IPS-NIHi11 (cell line): Measurements from ENCODE around the gene MARCKS.
A peak's percentile ranks its signal among the peaks of the same experiment; 100 is the strongest.

Experiments used
- DNase-seq: peaks from one replicate; pipeline ENCODE4 v3.0.0; 2012; ENCODE audit warnings: mixed read lengths, low spot score

MARCKS gene

DNA sequence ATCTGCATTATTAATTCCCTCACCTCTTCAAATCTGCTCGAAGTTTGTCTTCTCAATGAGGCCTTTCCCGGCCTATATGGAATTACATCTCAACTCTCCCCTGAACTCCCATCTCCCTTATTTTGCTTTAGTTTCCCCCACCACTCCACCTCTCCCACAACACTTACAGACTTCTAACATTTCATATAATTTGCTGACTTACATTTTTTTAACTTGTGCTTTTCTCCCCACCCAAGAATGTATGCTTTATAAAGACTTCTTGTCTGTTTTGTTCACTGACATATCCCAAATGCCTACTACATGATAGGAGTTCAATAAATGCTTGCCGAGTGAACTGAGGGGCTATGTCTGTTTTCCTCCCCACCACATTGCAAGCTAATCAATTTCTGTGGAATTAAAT lies 3.9 kb upstream of the MARCKS start:
- no peak for DNase-seq

DNA sequence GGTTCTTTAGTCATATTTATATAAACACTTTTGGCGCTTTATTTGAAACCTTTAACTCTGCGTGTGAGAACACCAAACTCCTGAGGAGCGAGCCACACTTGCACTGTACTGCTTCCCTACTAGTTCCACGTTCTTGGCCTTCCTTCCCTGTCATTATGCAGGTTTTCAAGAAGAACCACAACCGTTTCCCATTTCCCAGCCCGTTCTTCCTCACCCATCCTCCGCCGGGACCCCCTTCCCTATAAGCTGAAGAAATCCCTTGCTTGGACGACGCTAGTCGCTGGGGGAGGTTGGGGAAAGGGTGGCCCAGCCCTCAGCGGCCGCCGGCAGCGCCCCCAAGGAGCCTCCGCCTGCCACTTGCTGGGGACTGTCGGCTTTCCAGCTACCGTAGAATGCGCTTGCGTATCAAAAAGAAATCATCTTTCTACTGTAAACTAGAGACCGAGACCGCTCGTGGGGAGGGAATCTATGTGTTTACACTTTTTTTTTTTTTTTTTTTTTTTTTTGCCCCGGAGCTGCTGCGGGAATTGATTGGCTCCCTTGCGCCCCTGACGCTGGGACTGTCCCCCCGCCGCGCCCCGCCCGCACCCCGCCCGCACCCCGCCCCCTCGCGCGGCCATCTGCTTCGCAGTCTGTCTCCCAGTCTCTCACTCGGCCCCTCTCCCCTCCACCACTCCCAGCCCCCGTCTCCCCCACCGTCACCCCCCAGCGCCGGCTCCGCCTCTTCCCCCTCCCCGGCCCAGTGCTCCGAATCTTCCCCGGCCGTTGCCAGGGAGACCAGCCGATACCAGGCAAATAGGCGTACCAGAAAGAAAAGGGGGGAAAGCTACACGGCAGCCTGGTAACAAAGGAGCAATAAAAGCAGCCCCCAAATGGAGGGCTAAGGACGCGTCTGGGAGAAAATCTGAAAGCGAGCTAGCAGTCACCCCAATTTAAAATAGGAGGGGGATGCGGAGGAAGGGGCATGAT lies 2.3 kb upstream of the MARCKS start:
- peak; percentile 78 for DNase-seq

DNA sequence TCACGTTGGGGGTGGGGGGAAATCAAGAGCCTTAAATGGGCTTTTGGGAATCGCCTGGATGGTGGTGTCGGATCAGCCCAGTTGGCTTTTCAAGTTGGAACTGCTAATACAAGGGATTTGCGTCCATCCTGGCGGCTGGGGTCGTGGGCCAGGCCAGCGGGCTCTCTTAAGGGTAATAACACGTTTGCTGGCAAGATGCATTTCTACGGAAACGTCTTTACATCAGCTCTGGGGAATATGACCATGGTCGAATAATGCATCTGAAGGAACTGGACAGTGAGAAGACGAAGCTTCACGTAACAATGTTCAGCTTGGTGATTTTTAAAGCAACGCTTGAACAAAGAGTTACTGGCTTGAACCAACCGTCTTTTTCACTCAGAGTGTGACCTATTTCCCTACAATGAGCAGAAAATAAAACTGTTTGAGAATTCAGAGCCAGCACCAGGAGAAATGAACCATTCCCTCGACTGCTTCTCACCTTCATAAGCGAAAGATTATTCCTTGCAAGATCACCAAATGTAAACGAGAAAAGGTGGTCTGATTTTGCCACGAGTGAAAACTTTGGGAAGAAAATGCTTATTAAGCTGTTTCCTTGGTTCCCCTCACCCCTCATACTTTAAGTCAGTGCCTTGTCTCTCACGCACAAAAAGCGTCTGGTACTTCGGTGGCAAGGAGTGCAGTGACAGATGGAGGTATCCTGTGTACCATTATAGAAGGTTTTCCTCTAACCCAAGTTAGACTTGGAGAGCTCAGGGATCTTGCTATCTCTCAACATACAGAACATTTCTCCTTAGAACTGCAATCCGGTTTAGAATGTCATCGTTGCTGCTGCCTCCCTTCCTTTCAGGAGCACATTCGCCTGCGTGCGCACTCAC lies 1.4 kb upstream of the MARCKS start:
- DNase-seq, result no peak

DNA sequence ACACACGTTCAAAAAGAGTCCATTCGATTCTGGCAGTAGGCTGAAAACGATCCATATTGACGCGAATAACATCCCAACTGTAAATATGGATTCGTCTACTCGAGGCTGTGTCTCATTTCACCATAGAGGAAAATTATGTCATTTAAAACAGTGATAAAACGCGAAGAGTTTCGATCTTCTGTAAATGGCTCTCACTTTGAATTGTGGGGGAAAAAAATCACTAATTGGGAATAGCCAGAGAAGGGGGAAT lies 845 bp upstream of the MARCKS start:
- no peak for DNase-seq

DNA sequence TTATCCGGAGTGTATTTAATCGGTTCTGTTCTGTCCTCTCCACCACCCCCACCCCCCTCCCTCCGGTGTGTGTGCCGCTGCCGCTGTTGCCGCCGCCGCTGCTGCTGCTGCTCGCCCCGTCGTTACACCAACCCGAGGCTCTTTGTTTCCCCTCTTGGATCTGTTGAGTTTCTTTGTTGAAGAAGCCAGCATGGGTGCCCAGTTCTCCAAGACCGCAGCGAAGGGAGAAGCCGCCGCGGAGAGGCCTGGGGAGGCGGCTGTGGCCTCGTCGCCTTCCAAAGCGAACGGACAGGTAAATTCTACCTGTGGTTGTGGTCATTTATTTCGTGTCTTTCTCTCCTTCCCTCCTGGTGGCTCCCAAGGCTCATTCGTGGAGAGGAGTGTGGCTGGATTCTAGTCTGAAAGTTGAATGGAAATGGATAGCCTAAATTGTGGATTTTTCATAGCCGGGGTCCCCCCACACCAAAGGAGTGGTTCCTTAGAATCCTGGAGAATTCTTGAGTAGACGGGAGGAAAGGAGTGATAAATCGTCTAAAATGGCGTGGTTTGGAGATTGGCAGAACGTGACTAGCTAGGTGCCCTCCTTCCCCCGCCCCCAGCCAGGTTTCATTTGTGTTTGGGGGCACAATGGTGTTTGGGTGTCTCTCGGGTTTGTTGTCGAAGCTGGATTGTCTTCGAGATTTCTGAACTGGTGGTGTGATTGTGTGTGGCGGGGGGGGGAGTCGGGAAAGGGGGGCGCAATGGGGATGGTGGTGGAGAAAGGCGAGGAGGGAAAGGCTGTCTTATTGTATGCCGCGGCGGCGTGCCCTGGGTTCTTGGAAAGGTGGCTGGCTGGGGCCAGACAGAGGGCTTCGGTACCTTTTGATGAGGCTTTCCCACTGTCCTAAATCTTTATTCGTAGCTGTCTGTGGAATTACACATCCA lies 673 bp downstream of the MARCKS start:
- DNase-seq, result peak; percentile 29

DNA sequence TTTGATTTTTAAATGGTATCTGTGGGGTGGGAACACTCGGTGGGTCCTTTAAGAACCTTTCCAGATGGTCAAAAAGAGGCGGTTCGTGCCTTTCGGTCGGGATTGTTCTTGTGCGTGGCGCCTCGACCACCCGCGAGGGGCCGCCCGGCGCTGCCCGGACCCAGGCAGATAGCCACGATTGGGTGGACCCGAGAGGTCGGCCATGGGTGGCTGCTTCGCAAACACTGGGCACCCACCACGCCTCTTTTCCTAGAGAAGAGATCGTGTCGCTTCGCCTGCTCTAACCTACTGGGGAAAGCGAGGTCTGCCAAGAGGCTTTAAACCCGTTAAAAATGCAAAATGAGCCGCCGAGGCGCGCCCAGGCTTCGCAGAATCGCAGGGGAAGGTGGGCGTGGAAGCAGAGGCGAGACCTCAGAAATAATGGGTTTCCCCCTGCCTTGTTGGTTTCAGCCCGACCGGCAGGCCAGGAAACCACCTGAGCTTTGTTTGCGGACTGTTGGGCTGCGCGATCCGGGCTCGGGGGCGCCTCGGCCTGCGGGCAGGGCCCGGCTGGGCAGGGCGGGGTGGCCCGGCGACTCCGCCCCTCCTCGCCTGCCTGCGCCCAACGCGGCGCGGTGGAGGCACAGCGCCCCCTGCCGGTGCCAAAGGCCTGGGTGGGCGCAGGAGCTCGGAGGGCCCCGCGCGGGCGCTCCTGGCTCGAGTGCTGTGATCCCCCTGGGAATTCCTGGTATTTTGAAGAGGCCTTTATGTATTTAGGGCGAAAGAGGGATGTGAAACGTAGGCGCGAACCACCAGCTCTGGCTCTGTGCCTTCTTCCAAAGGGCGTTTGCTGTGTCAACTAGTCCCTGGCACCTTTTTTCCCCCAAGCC lies 1.6 kb downstream of the MARCKS start:
- peak; percentile 94 for DNase-seq

DNA sequence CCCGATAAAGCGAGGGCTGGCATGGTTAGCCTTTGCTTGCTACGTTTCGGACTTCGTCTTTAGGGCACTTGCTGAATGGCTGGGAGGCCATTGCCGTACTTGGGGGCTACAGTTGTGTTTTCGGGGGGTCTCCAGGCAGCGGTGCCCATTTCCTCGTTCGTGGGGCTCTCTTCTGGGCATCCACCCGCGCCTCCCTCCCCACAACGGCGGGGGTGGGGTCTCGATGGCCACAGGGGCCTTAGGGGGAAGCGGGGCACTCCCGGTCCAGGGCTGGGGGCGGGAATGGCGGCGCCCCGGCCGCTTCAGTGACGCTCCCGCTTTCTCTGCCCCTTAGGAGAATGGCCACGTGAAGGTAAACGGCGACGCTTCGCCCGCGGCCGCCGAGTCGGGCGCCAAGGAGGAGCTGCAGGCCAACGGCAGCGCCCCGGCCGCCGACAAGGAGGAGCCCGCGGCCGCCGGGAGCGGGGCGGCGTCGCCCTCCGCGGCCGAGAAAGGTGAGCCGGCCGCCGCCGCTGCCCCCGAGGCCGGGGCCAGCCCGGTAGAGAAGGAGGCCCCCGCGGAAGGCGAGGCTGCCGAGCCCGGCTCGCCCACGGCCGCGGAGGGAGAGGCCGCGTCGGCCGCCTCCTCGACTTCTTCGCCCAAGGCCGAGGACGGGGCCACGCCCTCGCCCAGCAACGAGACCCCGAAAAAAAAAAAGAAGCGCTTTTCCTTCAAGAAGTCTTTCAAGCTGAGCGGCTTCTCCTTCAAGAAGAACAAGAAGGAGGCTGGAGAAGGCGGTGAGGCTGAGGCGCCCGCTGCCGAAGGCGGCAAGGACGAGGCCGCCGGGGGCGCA lies 2.4 kb downstream of the MARCKS start:
- DNase-seq, result peak; percentile 34

DNA sequence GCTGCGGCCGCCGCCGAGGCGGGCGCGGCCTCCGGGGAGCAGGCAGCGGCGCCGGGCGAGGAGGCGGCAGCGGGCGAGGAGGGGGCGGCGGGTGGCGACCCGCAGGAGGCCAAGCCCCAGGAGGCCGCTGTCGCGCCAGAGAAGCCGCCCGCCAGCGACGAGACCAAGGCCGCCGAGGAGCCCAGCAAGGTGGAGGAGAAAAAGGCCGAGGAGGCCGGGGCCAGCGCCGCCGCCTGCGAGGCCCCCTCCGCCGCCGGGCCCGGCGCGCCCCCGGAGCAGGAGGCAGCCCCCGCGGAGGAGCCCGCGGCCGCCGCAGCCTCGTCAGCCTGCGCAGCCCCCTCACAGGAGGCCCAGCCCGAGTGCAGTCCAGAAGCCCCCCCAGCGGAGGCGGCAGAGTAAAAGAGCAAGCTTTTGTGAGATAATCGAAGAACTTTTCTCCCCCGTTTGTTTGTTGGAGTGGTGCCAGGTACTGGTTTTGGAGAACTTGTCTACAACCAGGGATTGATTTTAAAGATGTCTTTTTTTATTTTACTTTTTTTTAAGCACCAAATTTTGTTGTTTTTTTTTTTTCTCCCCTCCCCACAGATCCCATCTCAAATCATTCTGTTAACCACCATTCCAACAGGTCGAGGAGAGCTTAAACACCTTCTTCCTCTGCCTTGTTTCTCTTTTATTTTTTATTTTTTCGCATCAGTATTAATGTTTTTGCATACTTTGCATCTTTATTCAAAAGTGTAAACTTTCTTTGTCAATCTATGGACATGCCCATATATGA lies 3.2 kb downstream of the MARCKS start:
- DNase-seq, result peak; percentile 52

DNA sequence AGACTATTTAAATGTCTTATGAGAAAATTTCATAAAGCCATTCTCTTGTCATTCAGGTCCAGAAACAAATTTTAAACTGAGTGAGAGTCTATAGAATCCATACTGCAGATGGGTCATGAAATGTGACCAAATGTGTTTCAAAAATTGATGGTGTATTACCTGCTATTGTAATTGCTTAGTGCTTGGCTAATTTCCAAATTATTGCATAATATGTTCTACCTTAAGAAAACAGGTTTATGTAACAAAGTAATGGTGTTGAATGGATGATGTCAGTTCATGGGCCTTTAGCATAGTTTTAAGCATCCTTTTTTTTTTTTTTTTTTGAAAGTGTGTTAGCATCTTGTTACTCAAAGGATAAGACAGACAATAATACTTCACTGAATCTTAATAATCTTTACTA lies 5.0 kb downstream of the MARCKS start:
- no peak for DNase-seq

DNA sequence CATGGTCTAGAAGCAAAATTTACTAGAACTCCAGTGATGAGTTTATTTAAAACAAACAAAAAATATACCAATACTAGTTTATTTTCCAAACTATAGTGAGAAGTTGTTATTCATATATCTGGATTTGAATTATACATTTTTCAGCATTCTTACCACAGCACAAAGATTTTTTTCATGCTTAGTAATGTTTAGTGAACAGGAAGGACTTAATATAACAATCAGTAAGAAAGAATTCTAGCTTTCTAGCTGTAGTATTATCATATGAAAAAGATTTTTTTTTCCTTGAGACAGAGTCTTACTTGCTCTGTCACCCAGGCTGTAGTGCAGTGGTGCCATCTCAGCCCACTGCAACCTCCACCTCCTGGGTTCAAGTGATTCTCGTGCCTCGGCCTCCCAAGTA lies 13.8 kb downstream of the MARCKS start:
- no peak for DNase-seq

DNA sequence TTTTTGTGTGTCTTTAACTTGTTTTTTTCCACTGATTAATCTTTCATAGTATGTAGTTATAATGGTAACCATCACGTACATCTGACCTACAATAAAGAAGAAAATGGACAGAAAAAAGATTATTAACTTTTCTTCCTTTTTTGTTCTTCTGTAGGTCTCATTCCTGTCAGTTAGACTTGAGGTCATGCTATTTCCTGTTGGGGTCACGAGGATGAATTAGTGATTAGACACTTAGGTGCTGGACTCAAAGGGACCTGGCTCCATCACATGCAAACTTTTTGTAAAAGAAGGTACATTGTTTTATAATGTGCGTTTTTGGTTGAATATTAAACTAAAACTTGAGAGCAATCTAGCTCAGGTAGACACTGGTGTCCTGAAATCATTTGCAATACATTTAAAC lies 14.8 kb downstream of the MARCKS start:
- no peak for DNase-seq

DNA sequence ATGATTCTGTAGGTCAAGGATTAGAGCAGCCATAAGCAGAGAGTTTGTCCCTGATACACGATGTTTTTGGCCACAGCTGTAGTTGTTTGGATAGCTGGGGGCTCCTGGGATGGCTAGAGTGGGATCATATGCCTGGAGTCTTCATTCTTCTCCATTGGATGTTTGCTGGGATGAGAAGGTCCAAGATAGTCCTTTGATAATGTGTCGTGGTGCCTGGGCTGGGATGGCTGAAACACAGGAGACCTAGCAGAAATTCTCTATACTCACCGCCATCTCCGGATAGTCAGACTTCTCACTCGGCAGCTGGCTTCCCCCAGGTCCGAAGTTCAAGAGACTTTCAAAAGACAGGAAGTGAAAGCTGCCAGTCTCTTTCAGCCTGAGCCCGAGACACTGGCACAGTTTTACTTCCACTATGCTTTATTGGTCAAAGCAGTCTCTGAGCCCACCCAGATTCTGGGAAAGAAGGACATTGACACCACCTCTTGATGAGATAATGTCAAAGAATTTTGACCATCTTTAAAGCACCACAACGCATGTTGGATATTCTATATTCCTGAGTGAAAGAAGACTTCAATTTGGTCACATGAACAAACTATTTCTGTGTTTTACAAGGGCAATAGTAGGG lies 16.0 kb downstream of the MARCKS start:
- no peak for DNase-seq

DNA sequence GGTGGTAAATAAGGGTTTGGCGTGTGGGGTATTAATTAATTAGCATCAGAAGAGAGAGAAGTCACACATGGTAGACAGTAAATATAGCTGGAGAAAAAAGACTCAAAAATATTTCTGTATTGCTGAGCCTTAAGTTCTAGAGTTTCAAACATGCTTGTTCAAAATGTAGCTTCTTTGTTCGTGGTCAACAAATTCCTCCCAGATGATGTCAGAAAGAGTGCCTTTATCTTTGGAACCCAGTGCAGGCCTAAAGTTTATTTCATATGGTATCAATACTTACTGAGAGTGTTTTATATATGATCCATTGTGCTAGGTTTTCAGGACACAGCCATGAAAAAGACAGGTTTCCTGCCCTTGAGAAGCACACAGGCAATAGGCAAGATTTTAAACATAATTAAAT lies 18.3 kb downstream of the MARCKS start:
- DNase-seq, result no peak

DNA sequence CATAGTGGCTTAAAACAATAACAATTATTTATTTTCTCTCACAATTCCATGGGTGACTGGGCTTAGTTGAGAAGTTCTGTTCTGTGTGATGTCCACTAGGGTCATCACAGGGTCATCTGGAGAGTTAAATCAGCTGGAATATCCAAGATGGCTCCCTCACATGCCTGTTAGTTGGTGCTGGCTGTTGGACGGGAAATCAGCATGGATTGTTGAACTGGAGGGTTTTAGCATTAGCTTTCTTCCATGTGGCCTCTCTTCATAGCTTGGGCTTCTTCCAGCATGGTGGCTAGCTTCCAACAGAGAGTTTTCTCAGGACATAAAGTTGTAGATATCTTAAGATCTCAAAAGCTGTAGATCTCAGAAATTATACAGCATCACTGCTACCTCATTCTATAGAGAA lies 19.6 kb downstream of the MARCKS start:
- no peak for DNase-seq

DNA sequence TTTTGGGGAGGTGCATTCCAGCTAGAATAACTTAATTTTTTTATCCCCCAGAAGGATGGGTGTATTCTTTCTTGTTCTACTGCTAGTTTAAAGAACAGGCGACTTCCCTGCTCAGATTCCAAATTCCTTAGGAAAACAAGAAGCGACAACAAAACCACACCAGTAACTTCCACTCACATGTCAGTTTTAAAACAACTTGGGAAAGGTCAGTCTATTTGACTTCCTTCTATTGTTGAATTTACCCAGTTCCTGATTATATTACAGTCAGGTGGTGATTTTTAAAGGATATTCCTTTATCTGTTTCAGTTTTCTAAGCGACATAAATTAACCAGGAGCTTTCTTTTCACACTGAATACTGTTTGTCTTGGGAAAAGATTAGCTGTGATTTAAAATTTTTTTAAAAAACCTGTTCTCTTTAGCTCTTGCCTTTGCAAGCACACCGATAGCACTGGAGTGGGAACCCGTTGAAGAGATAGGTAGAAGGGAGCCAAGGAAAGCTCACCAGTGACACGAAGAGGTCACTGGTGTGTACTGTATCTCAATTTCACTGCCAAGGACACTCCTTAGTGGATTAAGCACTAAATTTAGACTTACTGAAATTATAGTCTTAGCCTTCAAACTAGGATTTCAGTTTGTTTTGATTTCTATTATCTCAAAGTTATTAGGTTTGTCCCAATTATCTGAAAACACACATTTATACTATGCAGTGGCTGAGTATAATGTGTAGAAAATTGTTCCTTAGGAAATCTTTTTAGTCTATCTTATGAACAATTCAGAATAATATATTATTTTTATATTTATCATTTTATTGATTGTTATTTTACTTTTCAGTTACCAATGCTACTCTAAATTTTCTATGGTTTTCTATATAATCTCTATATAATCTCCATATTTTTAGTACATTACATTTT lies 22.3 kb downstream of the MARCKS start:
- peak; percentile 61 for DNase-seq

DNA sequence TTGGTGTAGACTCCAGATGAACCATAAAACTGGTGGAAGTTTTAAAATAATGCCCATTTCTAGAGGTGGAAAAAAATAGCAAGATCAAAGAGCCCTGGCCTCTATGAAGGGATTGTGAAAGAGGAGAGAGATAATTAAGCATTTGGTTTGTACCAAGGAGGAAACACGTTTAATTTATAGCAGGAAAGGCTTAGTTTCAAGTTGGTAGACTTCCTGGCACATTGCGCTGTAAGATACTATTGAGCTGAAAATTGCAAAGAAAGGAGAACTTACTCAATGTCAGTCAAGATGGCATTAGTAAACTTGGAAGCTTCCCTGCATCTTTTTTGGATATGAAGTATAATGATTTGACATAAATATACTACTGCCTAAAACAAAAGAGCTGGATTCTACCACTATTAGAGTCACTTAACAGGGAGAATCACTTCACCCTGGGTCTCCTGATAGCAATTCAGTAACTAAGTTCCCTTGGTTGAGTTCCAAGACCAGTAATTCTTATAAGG lies 24.4 kb downstream of the MARCKS start:
- no peak for DNase-seq

DNA sequence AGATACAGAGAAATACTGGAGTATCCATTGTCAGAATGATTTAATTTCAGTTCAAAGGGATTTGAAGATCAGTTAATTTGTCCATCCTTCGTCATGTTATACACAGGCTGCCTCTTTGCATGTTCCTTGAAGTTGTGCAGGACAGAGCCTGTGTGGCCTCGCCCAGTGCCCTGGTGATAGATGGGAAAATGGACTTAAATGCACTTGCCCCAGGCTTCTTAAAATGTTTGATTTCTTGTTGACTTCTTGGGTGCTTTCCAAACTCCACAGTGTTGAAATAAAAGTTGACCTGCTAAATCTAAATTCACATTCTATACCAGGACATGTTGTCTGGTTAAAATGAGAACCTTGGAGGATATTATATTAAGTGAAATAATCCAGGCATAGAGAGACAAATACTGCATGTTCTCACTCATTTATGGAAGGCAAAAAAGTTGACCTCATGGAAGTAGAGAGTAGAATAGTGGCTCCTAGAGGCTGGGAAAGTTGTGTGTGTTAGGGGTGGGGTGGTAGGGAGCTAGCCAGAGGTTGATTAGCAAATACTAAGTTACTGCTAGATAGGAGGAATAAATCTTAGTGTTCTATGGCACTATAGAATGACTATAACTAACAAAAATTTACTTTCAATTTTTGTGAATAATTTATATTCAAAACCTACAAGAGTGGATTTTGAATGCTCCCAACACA lies 25.3 kb downstream of the MARCKS start:
- no peak for DNase-seq
